HL-60 (cell line): Measurements from ENCODE around the gene MTFR1L.

ENCODE experiments used
- GABPA ChIP-seq: IDR thresholded peaks from 2 replicates; pipeline ENCODE4 v1.6.1; 2012; ENCODE audit warnings: low read depth
- TF ChIP-seq, protein P1 (sequence below): IDR thresholded peaks from one replicate; pipeline ENCODE4 v1.5.1; 2011; ENCODE audit warnings: low read length, control low read depth, inconsistent platforms; ENCODE audit not compliant: insufficient read depth
- TF ChIP-seq, protein P2 (sequence below): IDR thresholded peaks from 2 replicates; pipeline ENCODE4 v1.6.1; 2012; ENCODE audit warnings: low read depth; ENCODE audit not compliant: insufficient replicate concordance

DNA sequence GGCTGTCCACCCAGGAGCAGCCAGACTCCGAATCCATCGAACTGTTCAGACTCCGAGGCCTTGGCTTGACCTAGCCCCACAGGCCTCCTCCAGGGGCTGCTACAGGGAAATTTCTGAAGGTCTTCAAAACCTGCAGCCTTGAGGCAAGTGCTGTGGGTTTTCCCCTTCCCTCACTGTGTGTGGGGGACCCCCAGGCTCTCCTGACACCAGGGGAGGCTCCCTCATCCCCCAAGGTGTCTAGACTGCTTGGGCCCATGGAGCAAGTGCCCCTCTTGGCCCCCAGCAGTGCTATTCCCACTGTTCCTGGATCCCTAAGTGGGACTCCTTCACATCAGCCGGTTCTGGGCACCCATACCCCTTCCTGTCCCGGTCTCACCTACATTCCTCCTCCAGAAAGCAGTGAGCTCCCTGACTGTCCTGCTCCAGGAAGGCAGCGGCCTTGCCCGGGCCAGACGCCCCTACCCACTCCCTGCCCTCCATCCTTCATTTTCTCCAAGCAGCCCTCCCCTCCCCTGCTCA is 54.9 kb downstream of the MTFR1L start:
- TF ChIP-seq, protein P1, sequence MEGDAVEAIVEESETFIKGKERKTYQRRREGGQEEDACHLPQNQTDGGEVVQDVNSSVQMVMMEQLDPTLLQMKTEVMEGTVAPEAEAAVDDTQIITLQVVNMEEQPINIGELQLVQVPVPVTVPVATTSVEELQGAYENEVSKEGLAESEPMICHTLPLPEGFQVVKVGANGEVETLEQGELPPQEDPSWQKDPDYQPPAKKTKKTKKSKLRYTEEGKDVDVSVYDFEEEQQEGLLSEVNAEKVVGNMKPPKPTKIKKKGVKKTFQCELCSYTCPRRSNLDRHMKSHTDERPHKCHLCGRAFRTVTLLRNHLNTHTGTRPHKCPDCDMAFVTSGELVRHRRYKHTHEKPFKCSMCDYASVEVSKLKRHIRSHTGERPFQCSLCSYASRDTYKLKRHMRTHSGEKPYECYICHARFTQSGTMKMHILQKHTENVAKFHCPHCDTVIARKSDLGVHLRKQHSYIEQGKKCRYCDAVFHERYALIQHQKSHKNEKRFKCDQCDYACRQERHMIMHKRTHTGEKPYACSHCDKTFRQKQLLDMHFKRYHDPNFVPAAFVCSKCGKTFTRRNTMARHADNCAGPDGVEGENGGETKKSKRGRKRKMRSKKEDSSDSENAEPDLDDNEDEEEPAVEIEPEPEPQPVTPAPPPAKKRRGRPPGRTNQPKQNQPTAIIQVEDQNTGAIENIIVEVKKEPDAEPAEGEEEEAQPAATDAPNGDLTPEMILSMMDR: no peak
- TF ChIP-seq GABPA: no peak
- TF ChIP-seq, protein P2, sequence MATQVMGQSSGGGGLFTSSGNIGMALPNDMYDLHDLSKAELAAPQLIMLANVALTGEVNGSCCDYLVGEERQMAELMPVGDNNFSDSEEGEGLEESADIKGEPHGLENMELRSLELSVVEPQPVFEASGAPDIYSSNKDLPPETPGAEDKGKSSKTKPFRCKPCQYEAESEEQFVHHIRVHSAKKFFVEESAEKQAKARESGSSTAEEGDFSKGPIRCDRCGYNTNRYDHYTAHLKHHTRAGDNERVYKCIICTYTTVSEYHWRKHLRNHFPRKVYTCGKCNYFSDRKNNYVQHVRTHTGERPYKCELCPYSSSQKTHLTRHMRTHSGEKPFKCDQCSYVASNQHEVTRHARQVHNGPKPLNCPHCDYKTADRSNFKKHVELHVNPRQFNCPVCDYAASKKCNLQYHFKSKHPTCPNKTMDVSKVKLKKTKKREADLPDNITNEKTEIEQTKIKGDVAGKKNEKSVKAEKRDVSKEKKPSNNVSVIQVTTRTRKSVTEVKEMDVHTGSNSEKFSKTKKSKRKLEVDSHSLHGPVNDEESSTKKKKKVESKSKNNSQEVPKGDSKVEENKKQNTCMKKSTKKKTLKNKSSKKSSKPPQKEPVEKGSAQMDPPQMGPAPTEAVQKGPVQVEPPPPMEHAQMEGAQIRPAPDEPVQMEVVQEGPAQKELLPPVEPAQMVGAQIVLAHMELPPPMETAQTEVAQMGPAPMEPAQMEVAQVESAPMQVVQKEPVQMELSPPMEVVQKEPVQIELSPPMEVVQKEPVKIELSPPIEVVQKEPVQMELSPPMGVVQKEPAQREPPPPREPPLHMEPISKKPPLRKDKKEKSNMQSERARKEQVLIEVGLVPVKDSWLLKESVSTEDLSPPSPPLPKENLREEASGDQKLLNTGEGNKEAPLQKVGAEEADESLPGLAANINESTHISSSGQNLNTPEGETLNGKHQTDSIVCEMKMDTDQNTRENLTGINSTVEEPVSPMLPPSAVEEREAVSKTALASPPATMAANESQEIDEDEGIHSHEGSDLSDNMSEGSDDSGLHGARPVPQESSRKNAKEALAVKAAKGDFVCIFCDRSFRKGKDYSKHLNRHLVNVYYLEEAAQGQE: no peak
